GM21423 (cell line): ENCODE measurements around the gene FGF11.

Experiments
- ATAC-seq: cut with Tn5 transposase; IDR thresholded peaks from one replicate; pipeline ENCODE4 v1.9.1; 2021; ENCODE audit warnings: mild to moderate bottlenecking, moderate library complexity; ENCODE audit not compliant: unreplicated experiment

Gene FGF11

DNA sequence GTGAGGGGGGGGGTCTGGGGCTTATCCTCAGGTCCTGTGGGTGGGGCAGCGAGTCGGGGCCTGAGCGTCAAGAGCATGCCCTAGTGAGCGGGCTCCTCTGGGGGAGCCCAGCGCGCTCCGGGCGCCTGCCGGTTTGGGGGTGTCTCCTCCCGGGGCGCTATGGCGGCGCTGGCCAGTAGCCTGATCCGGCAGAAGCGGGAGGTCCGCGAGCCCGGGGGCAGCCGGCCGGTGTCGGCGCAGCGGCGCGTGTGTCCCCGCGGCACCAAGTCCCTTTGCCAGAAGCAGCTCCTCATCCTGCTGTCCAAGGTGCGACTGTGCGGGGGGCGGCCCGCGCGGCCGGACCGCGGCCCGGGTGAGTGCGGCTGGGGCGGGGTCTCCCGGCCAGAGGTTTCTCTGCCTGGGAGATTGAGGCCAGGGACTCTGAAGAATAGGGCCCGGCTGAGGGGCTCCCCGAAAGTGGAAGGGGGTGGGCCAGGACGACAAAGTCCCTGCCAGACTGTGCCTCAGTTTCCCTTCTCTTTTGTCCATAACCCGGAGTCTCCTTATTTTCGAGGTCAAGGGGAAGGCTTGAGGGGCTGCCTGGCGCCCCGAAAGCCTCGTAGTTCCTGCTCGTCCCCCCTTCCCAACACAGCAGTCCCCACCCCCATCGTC lies at the start of gene FGF11:
Gene FGF11 (plus strand): TSS at position 51 of the 651 bp plus-strand sequence. CDS start 109 bp downstream, at position 160.
- no peak for ATAC-seq

DNA sequence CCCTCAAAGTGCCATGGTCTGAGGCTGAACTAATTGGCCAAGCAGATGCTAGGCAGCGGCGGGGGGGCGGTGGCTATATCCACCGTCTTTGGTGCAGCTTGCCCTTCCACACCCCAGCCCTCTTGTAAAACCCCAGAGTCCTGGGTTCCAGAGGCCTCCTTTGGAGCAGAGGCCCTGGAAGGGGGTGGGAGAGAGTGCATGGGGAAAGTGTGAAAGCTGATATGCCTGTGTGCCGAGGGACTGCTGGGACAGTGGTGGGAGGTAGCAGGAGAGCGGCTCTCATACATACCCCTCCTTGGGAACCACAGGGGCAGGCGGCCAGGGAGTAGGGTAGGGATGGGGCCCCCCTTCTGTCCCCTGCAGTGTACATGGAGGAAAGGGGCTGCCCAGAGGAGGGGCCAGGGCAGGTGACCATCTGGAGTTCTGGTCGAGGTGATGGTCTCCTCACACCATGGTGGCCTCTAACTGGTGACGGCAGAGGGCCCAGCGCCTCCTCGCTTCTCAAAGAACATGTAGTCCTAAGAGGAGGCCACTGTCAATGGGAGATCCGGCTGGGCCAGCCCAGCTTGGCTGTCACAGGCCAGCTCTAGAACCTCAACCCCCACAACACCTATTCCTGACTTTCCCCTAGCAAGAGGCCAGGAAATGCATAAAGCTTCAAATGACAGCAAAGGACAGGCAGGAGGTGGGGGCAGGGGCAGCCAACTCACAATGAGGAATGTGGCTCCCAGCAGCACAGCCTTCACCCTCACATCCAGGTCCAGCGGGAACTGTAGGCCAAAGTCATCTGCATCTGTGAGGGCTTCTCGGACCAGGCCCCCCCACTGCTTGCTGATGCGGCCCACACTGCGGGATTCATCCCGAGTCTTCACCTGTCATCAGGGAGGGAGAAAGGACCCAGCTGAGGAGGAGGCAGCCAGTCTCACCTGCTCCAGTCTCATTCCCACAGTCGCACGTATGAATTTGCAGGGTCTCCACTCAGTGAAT lies 49.1 kb upstream of the FGF11 start:
- ATAC-seq: no peak

DNA sequence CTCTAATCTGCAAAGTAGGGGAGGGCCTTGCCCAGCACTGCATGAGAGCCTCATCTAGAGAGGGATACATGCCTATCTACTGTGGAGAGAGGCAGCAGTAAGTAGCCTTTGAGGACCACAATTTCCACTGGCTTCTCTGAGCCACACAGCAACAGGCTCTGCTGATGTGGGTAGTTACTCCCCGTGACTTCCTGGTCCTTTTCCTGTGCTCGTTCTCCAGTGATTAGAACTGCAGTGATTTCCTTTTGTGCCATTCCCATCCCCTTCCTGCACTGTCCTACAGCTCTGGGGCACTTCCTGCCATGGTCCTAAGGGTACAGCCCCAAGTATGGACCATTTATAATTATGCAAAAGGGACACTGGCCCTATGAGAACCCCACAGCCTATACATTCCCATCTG lies 48.0 kb upstream of the FGF11 start:
- ATAC-seq: no peak

DNA sequence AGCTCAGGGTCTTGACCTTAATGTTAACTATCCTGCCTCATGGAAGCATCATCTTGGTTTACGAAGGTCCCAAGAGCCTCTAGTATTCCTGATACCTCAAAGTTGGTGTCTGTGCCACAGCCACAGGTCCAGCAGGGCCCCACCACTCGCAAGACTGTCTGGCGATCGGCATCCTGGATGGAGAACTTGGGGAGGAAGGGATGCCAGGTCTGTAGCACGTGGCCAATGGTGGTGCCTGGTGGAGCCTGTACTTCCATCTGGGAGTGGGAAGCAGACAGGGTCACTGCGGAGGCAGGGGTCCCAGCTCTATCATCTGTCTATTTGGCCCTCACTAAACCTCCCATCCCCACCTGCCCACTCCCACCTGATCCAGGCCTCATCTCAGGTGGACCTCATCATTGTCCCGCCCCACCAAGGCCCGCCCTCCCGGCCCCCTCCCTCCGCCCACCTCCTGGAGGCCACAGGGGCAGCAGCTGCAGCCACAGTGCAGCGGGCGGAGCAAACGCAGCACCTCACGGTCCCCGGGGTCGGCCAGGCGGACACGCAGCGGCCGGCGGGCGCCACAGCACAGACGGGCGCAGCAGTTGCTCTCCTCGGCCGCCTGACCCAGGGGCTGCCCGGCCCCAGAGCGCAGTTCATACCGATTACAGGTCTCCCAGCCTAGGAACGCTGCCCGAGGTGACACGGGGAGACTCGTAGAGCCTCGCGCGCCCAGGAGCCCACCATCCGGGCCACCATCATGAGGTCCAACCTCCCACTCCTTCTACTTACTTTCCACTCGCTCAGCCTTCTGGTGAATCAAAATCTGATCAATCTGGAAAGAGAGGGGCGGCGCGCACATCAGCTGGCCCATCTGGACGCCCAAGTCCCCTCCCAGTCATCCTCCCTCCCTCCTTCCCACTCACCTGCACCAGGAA lies 46.4 kb upstream of the FGF11 start:
- no peak for ATAC-seq

DNA sequence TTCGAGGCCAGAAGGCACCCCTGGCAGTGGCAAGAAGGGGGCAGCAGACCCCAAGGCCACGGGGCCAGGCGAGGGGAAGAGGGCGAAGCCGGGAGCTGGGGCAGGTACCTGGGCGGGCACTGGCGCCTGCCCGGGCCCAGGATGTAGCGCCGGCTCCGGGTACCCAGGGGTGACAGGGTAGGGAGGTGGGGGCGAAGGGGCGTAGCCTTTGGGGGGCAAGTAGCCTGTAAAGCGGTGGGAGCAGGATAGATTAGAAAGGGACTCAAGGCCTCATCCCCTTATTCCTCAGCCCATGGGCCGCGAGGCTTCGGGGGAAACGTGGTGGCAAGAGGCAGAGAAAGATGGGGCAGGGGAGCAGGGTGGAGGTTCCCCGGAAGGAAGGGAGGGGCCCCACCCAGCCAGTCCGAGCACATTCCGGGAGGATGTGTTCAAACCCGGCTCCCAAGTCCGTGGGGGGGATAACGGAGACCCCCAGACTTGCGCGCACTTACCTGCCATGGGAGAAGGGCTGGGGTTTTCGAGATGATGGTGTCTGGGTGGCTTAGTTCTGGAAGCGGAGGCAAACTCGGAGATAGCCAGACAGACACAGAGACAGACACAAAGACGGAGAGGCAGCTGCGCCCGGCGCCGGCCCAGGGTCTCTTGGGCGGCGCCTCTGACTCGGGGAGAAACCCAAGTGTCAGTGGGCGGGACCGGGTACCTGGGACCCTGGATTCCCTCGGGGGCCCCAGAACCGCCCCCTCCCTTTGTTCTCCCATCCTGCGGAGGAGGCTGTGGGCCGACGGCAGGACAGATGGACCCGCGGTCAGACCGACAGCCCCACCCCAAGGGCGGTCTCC lies 45.5 kb upstream of the FGF11 start:
- ATAC-seq: peak; percentile 36

DNA sequence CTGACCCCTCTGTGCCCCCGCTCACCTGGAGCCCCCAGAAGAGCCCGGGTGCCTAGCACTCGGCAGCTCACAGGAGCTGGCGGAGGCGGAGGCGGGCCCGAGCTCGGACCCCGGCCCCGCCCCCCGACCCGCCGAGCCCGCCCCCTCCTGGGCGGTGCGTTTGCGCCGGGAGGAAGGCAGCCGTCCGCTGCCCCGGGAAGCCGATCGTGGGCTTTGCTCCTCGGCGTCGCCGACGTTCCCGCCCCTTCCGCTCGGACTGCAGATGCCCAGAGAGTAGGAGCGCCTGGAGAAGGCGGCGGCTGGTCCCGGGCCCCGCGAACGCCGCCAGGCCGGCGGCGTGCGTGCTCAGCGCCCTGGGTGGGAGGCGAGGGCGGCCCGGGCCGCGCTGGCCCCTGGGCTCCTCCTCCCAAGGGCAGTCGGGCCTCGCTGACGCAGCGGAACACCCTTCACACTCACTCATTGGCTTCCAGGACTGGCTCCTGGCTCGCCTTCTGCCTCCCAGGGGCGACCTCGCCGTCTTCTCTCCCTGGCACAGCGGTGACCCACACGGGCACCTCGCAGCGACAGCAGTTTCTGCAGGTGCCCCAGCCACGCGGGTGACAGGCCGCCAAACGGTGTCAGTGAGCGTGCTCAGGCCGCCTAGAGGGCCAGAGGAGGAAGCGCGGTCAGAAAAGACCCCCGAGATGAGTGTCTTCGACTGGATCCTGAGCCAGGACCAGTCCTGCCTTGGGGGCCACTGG lies 44.7 kb upstream of the FGF11 start, which contains the start of gene PLSCR3:
Gene PLSCR3 (minus strand): TSS at position 74 of the 740 bp plus-strand sequence. CDS start 415 bp downstream, outside the sequence.
- ATAC-seq: peak; percentile 75

DNA sequence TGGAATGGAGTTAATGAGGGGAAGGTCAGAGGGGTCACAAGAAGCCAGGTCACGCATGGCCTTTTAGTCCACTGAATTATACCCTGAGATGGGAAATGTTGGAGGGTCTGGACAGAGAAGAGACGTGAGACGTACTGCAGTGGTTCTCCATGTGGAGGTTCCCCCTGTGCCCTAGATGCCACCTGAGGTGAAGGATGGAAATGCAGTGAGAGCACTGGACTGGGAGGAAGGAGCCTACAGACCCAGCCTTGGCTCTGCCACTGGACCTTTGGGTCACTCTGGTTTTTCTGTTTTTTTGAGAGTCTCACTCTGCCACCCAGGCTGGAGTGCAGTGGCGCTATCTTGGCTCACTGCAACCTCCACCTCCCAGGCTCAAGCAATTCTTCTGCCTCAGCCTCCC lies 43.2 kb upstream of the FGF11 start:
- ATAC-seq: no peak

DNA sequence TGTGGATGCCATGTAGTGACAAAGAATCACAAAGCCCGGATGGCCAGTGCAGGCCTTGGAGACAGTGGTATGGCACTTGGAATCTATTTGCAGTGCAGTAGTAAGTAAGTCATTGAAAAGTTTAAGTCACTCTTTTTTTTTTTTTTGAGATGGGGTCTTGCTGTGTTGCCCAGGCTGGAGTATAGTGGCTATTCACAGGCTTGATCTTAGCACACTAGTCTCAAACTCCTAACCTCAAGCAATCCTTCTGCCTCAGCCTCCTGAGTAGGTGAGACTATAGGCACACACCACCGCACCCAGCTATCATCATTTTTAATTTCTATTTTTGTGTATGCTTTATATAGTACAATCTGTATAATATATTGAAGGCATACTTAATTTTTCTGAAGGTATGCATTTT lies 40.7 kb upstream of the FGF11 start:
- ATAC-seq: no peak

DNA sequence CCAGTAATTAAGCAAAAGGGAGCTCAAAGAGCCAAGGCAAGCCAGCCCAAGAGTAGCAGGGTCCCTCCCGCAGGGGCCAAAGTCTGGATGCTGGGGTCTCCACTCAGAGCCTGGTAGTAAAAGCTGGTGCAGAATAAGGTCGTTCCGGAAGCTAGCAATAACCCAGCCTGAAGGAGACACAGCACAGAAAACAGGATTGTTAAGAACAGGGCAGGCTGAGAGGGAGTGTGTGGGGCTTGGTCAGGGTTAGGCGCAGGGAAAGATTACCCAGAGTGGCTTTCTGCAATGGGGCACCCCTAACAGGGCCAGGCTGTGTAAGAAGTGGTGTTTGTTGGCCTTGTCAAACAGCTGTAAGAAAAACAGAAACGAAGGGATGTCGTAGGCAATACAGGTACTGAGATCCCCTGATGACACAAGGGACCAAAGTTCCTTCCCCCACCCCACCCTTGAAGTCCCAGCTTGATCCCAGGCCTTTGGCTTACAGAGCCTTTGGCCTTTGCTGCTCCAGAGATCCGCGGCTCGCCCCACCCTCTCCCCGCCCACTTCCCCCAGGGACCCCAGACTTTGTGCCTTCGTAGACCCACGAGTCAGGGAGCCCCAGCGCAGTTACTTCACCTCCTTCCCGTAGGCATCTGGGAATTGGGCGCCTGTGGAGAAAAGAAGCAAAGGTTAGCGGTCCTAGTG lies 36.1 kb upstream of the FGF11 start:
- no peak for ATAC-seq

DNA sequence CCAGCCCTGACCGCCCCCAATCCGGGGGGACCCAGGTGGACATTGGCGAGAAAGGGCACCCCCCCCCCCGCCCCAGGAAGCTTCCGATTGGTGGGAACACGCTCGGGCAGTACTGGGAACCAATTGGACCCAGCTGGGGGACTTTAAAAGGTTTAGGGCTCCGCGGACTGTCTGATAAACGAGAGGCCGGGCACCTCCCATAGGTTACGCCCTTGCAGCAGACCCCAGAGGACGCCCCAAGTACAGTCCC lies 35.7 kb upstream of the FGF11 start:
- no peak for ATAC-seq

DNA sequence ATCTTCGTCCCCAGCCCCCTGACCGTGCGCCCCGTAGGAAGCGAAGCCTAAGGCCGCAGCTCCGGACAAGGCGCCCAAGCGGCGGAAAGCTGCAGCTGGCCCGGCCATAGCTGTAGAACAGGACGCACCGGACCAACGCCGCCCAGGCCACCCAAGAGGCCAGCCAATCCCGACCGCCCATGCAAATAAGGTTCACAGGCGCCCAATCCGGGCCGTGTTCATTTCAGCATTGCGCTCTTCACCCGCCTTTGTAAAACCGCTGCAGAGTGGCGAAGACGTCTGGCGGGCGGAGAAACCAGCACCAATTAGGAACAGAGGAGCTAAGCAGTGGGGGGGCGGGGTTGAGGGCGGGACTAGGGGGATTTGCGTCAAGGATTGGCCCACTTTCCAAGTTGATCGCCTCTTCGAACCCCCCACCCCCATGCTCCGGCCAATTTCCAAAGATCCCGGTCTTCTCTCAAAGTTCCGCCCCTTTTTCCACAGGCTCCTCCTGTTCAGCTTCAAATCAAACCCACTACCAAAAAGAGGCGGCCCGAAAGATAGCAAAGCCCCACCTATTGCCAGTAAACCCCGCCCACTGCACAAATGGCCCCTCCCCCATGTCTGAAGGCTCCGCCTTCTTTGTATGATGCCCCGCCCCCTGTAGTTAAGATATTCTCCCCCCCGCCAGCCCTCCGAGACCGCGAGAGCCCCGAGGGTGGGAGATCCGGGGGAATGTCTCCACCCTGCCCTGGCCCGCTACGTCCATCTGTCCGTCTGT lies 35.2 kb upstream of the FGF11 start, which contains the start of gene TMEM256:
Gene TMEM256 (minus strand): TSS at position 121 of the 760 bp plus-strand sequence. CDS start 13 bp downstream, at position 108.
- ATAC-seq: peak; percentile 94

DNA sequence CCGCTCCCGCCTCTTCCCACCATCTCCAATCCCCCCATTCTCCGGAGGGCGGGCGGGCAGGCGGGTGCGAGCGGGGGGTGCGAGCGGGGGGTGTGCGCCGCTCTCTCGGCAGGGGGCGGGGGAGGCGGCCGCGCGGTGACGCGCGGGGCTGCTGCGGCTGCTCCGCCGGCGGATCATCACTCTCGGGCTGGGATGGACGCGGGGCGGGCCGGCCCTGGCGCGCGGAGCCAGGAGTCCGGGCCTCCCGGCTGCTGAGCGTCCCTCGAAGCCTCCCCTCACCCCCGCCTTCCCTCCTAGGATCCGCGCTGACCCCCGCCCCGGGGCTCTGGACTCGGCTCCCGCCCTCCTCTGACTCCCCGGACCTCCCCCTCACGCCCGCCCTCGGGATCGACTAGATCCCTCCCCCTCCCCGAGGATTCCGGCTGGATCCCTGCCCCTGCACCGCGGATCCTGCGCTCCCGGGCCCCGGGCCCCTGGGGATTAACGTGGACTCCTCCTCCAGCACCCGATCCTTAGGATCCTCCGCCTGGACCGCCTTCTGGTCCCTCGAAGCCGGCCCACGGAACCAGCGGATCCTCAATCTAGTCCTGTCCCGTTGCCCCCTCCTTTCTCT lies 34.5 kb upstream of the FGF11 start:
- peak; percentile 7 for ATAC-seq

DNA sequence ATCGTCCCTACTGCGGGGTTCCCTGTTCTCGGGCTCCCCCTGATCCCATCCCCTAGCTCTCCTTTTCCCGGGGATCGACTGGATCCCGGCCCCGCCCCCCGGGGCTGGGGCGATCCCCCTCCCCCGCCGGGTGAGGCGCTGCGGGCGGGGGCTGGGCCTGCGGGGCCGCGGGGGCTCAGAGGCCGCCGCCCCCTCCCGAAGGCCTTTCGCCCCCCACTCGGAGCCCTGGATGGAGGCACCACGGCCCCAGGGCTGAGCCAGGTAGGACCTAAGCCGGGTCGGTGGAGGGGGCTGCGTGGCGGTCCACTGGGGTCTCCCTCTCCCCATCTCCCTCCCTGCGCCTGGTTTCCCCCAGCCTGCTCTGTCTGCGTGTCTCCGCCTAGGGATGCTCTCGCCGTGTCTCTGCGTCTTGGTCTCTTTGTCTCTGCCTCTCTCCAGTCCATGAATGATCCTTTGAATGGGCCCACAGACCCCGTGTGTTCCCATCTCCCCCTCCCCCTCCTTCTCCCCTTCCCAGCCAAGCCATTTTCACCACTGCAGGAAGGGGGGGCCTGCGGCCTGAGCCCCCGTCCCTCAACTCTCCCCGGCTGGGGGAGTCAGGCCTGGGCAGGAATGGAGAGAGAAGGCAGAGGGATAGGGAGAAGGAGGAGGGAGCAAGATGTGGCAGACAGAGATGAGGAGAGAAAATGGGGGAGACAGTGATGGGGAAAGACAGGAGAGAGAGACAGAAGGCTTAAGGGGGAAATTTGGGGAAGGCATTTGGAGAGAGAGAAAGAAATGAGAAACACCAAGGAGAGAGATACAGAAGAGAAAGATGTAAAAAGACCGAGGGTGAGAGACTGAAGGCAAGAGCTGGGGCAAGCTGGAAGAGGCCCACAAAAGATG lies 33.7 kb upstream of the FGF11 start:
- ATAC-seq: no peak

DNA sequence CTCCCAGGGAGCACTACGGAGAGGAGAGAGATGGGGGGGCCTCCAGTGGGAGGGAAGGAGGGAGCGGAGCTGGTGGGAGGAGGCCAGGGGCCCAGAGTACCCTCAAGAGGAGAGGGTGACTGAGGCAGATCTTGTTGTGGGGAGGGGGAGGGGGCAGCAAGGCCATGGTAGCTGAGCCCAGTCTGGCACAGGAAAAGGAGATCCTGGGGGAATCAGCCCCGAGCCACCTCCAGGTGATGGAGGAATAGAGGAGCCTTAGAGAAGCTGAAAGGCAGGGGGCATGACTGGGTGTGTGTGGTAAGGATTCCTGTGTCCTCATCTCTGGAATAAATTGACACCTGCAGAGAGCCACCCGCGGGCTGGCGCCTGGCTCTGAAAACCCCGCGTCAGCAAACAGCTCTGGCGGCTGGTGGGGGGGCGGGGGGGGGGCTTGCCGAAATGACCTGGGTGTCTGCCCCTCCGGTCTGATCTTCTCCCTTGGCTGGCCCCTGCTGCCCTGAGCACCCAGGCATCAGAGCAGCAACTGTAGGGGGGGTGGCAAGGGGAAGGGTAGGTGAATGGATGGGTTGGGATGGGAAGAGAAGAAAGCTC lies 33.0 kb upstream of the FGF11 start:
- ATAC-seq: no peak

DNA sequence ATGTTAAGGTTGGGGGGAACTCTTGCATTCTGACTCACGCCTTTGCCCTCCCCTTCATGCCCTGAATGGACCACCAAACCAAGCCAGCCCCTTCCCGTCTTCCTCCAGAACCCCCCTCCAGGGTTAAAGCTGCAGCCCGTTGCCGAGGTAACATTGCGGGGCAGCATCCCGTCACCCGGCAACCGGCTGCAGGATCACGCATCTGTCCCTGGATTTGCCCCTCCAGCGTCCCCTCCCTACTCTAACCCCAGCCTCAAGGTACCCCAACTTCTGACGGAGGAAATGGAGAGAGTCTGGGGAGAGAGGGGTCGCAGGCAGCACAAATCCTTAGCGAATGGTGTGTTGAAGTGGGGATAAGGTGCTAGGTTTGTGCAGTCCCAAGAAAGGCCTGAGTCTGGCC lies 32.2 kb upstream of the FGF11 start:
- no peak for ATAC-seq

DNA sequence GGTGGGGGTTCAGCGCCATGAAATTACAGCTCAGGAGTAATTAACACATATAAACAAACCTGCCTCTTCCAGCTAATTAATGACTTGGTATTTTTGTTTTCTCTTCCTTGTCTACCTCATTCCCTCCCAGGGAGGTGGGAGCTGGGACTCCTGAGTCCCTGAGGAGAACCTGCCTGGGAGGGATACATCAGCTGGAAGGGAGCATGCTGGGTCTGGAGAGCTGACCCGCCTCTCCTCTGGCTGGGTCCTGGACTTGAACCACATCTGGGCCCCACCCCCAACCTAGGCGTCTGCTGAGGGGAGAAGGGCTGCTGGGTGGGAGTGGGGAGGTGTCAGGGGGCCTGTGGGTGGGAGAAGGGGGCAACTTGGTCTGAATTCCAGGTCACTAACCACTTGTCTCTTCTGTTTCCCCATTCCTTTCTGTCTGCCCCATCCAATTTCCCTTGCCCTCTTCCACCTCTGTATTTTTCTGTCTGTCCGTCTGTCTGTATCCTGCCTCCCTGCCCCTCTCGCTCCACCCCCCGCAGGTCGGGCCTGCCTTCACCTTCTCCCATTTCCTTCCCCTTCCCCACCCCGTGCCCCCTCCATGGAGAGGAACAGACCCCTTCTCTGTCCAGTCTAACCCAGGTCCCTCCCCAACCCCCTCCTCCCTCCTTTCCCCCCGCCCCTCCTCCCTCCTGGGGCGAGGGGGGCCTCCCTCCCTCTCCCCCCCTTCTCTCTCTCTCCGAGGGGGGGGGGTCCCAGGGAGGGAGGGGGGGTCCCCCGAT lies 31.6 kb upstream of the FGF11 start, which contains the start of gene NLGN2:
Gene NLGN2 (plus strand): TSS at position 361 of the 767 bp plus-strand sequence. CDS start 411 bp downstream, outside the sequence.
- no peak for ATAC-seq
